Bronchial epithelial cell (primary cell): ENCODE results near the gene DIS3L. TPM values are rescaled to one million over a fixed set of nuclear protein-coding genes. Genes with fewer than 3 reads are reported as not detected.

Experiments used
- DNase-seq: peaks from one replicate; pipeline ENCODE4 v3.0.0-alpha.2; 2010; ENCODE audit warnings: low read depth
- FAIRE-seq: peaks from 2 replicates; lab custom pipeline; 2011; peaks lifted over from hg19 to GRCh38; lab: Jason Lieb, UNC
- H3K27me3 ChIP-seq: 2 replicates; pipeline ENCODE4 v1.5.1; 2011; ENCODE audit warnings: low read length; ENCODE audit not compliant: control insufficient read depth, insufficient read depth
- H3K36me3 ChIP-seq: 2 replicates; pipeline ENCODE4 v1.5.1; 2011; ENCODE audit warnings: low read length; ENCODE audit not compliant: control insufficient read depth, insufficient read depth
- H3K4me3 ChIP-seq: 2 replicates; pipeline ENCODE4 v1.5.1; 2011; ENCODE audit warnings: mild to moderate bottlenecking, low read depth, low read length, control low read depth
- total RNA-seq: library from RNA; depleted of rRNA; stranded (reverse); fragments of >200 nt; gene quantifications from 2 replicates; pipeline ENCODE4 v1.2.1, GENCODE V29; 2014
- TF ChIP-seq, protein P1 (sequence below): IDR thresholded peaks from 2 replicates; pipeline ENCODE4 v1.5.1; 2011; ENCODE audit warnings: mild to moderate bottlenecking, moderate library complexity, low read length, control low read depth, inconsistent platforms; ENCODE audit not compliant: insufficient read depth, severe bottlenecking

Gene DIS3L
- total RNA-seq, 1 donor from 2014 or later: 19.2 TPM

DNA sequence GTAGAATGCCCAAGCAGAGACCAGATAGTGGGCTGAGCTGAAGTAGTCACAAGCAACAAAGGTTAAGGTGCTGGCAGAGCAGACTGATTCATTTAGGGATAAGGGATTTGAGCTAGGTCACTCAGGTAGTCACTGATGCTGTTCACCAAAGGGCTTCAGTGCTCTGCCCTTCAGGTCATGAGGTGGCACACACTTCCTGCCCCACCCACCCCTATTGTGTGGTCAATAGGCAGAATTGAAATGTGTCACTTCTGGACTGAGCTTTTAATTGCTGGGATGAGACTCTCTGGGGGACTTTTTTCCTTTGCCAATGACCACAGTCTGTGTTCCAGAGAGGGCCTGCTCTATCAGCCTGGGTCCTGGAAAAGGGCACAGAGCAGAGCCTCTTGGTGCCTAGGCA is 2.9 kb upstream of the DIS3L start:
- peak; percentile 10 for DNase-seq
- TF ChIP-seq, protein P1, sequence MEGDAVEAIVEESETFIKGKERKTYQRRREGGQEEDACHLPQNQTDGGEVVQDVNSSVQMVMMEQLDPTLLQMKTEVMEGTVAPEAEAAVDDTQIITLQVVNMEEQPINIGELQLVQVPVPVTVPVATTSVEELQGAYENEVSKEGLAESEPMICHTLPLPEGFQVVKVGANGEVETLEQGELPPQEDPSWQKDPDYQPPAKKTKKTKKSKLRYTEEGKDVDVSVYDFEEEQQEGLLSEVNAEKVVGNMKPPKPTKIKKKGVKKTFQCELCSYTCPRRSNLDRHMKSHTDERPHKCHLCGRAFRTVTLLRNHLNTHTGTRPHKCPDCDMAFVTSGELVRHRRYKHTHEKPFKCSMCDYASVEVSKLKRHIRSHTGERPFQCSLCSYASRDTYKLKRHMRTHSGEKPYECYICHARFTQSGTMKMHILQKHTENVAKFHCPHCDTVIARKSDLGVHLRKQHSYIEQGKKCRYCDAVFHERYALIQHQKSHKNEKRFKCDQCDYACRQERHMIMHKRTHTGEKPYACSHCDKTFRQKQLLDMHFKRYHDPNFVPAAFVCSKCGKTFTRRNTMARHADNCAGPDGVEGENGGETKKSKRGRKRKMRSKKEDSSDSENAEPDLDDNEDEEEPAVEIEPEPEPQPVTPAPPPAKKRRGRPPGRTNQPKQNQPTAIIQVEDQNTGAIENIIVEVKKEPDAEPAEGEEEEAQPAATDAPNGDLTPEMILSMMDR: no peak

DNA sequence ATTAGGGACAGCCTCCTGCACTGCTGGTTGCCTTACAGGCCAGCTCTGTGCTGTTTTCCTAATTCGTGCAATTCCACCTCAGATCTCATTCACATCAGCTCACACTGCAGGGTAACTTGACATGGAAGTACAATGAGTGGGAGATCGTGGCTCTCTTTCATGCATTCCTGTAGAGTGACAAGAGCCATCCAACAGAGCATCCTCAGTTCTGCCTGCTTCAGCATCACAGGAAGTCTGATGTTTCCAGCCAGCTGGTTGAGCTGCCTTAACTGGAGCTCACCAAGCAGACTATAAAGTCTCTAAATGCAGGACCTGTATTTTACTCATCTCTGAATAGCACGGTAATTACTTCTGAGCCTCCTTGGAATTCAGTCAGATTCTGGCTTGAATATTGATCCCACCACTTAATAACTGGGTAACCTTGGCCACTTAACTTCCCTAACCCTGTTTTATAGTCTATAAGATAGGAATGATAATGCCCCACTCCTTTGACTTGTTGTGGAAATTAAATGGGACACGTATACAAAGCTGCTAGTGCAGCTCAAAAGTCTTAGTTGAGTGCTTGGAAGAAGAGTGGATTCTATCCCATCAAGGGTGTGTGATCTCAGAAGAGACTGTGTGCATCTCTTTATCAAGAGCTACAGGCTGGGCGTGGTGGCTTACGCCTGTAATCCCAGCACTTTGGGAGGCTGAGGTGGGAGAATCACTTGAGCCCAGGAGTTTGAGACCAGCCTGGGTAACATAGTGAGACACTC is 1.4 kb upstream of the DIS3L start:
- DNase-seq (no peak), FAIRE-seq (no peak)
- Histone ChIP-seq H3K36me3 (no peaks in the 10 kb centered on the region), H3K27me3 (no peaks in the 10 kb centered on the region), H3K4me3 (no peak overlapping the region)
- TF ChIP-seq, protein P1: no peak

More for the DNA sequence above, 2.9 kb upstream of the DIS3L start:
- H3K4me3 ChIP-seq: no peak overlapping the region
- no peaks in the 10 kb centered on the region for H3K27me3 ChIP-seq
- no peak for FAIRE-seq
- H3K36me3 ChIP-seq: no peaks in the 10 kb centered on the region

DNA sequence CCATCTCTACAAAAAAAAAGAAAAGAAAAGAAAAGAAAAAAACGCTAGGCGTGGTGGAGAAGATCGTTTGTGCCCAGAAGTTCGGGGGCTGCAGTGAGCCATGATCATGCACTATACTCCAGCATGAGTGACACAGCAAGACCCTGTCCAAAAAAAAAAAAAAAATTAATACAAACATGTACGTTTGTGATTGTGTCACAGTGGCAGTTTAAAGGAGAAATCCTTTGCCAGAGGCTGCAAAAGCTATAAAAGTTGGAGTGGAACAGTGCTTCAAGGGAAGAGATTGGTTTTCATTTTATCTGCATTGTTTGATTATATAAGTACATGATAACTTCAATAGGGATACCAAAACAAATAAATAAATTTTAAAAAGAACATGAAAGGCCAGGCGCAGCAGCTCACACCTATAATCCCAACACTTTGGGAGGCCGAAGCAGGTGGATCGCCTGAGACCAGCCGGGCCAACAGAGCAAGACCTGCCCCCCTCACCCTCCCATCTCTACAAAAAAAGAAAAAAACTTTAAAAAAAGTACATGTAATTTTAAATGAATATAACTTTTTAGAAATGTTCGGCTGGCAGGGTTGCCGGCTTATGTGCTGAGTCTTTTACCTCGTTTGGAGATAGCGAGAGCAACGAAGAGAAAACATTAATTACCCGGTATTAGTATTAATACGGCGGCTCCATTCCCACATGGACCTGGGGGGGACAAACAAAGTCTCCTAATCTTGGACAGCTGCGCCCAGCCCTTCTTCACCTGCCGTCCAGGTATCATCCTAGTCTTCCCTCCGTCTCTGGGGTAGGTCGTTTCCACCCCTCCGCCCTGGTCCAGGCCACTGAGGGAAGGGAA is 573 bp upstream of the DIS3L start:
- TF ChIP-seq, protein P1: no peak
- FAIRE-seq (no peak), DNase-seq (no peak)
- no peaks in the 10 kb centered on the region for H3K27me3 ChIP-seq
- no peaks in the 10 kb centered on the region for H3K36me3 ChIP-seq
- peak overlapping the region; percentile 52 for H3K4me3 ChIP-seq

DNA sequence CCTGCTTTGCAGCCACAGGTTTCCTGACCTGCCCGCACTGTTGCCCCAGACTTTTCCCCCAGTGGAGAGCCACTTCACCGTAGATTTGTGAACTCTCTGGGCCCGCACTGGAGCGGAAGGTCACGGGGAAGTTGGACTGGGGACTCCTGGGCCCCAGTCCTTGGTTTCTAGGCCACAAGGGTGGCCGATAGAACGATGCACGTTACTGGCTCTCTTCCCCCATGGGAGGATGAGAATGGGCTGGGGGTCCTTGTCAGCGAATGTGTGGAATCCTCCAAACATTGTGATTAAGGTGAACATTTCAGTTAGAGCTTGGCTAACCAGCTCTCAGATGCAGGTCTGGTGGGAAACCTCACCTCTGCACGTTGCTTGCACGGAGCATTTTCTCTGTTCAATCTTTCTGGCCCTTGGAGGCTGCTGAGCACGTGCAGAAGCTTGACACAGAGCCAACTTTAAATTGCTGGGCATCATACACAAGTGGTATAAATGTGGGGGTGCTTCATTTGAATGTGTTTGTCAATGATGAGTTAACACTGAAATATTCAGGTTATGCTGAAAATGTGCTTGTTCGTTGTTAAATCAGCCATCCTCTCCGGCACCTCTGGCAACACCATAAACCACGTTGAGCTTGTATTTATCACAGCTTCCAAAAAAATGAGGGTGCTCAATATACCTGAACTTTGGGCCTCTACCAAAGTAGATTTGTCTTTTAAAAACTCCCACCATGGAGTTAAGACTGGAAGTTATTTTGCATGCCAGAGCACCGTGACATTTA is 976 bp downstream of the DIS3L start:
- H3K27me3 ChIP-seq: no peaks in the 10 kb centered on the region
- FAIRE-seq: no peak
- DNase-seq: peak; percentile 59
- TF ChIP-seq, protein P1: no peak
- H3K36me3 ChIP-seq: no peaks in the 10 kb centered on the region
- peak overlapping the region; percentile 52 for H3K4me3 ChIP-seq

DNA sequence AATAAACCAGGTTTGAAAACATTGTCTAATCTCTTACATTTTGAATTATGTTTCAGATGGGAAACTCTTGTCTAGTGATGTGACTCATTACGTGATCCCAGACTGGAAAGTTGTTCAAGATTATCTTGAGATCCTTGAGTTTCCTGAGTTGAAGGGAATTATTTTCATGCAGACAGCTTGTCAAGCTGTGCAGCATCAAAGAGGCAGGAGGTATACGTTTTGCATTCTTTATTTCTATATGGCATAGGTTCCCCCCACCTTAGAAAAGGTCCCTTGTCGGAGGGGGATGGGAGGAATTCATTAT is 1.5 kb downstream of the DIS3L start:
- H3K27me3 ChIP-seq: no peaks in the 10 kb centered on the region
- FAIRE-seq: no peak
- no peak overlapping the region for H3K4me3 ChIP-seq
- TF ChIP-seq, protein P1: no peak
- no peak for DNase-seq
- no peaks in the 10 kb centered on the region for H3K36me3 ChIP-seq
